Measurements from ENCODE around the gene DHRSX. TPM values are rescaled to one million over a fixed set of nuclear protein-coding genes. Genes with fewer than 3 reads are reported as not detected.
"Not testable (repeated sequence)": the region's sequence is repeated elsewhere in the genome, so short reads cannot be mapped to it uniquely, and the experiment has no call there.

Gene DHRSX
- total RNA-seq, 3 donors from 2014 or later = 24.9 to 52.4 (median 37.5) TPM

DNA sequence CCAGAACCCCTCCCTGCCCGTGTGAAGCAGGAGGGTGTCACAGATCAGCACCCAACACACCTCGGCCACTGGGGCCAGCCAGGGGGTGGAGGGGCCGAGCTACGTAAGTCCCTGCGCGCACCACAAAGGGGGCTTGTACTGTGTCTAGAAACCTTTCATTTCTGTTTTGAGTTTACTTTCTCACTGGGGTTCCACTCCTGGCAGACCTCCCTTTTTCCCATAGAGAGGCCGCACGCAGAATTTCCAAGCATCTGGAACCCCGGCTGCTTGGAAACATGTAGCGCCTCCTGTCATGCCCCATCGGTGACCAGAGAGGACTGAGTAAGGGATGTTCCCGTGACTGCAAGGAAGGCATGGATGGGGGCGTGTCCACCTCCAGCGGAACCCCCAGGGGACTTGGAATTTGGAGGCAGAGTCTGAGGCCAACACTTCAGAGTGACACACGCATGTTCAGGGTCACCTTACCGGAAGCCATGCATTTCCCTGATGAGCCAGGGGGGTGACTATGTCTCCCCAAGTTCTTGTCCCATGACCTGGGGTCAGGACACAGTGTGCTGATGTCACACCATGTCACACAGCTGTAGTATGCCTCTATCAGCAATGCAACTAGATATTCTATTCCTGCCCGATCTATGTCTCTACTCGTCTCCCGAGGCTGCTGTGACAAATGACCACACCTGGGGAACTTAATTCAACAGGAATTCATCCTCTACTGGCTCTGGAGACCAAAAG, 105.3 kb downstream of the DHRSX start:
- intact Hi-C loops (cut with DNase I, micrococcal nuclease) = no loop called here
- DNase-seq = no peak
- Histone ChIP-seq H3K4me3 (no peak overlapping the region), H3K36me3 (ENCODE audit: low read depth) (no peaks in the 10 kb centered on the region), H3K9me3 (peaks cover 7% of the 10 kb centered on the region), H3K4me1 (ENCODE audit: low read depth) (no peaks in the 10 kb centered on the region)
- no peak for ATAC-seq
- TF ChIP-seq, protein P1, sequence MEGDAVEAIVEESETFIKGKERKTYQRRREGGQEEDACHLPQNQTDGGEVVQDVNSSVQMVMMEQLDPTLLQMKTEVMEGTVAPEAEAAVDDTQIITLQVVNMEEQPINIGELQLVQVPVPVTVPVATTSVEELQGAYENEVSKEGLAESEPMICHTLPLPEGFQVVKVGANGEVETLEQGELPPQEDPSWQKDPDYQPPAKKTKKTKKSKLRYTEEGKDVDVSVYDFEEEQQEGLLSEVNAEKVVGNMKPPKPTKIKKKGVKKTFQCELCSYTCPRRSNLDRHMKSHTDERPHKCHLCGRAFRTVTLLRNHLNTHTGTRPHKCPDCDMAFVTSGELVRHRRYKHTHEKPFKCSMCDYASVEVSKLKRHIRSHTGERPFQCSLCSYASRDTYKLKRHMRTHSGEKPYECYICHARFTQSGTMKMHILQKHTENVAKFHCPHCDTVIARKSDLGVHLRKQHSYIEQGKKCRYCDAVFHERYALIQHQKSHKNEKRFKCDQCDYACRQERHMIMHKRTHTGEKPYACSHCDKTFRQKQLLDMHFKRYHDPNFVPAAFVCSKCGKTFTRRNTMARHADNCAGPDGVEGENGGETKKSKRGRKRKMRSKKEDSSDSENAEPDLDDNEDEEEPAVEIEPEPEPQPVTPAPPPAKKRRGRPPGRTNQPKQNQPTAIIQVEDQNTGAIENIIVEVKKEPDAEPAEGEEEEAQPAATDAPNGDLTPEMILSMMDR (IDR thresholded peaks at IDR 0.05) = no peak

- TF ChIP-seq, protein P1 (IDR thresholded peaks at IDR 0.05) = no peak
- no peak for ATAC-seq
- H3K36me3 ChIP-seq (ENCODE audit: low read depth) = no peaks in the 10 kb centered on the region
- peaks cover 7% of the 10 kb centered on the region for H3K9me3 ChIP-seq
- DNase-seq = no peak
- H3K4me1 ChIP-seq (ENCODE audit: low read depth) = no peaks in the 10 kb centered on the region
- intact Hi-C loops (cut with DNase I, micrococcal nuclease) = no loop called here
- no peak overlapping the region for H3K4me3 ChIP-seq
Observed at GRCh38 chrX:2391869-2392606, 108.7 kb downstream of the DHRSX start.

GRCh38 chrX:2390754-2391153, 110.0 kb downstream of the DHRSX start:
- H3K9me3 ChIP-seq = peaks cover 7% of the 10 kb centered on the region
- no peaks in the 10 kb centered on the region for H3K4me1 ChIP-seq (ENCODE audit: low read depth)
- ATAC-seq (no peak), DNase-seq (no peak)
- H3K36me3 ChIP-seq (ENCODE audit: low read depth) = no peaks in the 10 kb centered on the region
- TF ChIP-seq, protein P1 (IDR thresholded peaks at IDR 0.05) = no peak
- intact Hi-C loops (cut with DNase I, micrococcal nuclease) = no loop called here
- H3K4me3 ChIP-seq = no peak overlapping the region

DNA sequence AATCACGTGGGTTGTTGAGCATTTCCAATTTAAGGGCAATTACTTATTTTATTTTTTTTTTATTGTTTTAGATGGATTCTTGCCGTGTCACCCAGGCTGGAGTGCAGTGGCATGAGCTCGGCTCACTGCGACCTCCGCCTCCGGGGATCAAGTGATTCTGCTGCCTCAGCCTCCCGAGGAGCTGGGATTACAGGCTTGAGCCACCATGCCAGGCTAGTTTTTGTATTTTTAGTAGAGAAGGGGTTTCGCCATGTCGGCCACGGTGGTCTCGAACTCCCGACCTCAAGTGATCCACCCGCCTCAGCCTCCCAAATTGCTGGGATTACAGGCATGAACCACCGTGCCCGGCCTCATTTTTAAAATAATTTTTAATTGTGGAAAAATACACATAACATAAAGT, 111.0 kb downstream of the DHRSX start:
- intact Hi-C loops (cut with DNase I, micrococcal nuclease); ATAC-seq; H3K4me1 ChIP-seq (ENCODE audit: low read depth); H3K36me3 ChIP-seq (ENCODE audit: low read depth); H3K4me3 ChIP-seq; H3K9me3 ChIP-seq; DNase-seq: not testable (repeated sequence)

GRCh38 chrX:2389324-2389723, 111.5 kb downstream of the DHRSX start:
- intact Hi-C loops (cut with DNase I, micrococcal nuclease) = no loop called here
- H3K4me3 ChIP-seq = no peak overlapping the region
- ATAC-seq = no peak
- no peak for DNase-seq
- H3K4me1 ChIP-seq (ENCODE audit: low read depth) = no peaks in the 10 kb centered on the region
- TF ChIP-seq, protein P1 (IDR thresholded peaks at IDR 0.05) = no peak
- peaks cover 7% of the 10 kb centered on the region for H3K9me3 ChIP-seq
- no peaks in the 10 kb centered on the region for H3K36me3 ChIP-seq (ENCODE audit: low read depth)

GRCh38 chrX:2388669-2389068, 112.1 kb downstream of the DHRSX start:
- Histone ChIP-seq H3K36me3 (ENCODE audit: low read depth) (no peaks in the 10 kb centered on the region), H3K4me1 (ENCODE audit: low read depth) (no peaks in the 10 kb centered on the region), H3K4me3 (no peak overlapping the region), H3K9me3 (peaks cover 7% of the 10 kb centered on the region)
- TF ChIP-seq, protein P1 (IDR thresholded peaks at IDR 0.05) = no peak
- ATAC-seq (no peak), DNase-seq (no peak)
- intact Hi-C loops (cut with DNase I, micrococcal nuclease) = no loop called here
